PFSK-1 (cell line): ENCODE results near the gene ERI3.

Experiments
- FOXP2 ChIP-seq: optimal IDR thresholded peaks from 2 replicates; pipeline ENCODE3; 2011; ENCODE audit warnings: borderline replicate concordance, control low read depth, inconsistent platforms; ENCODE audit not compliant: insufficient read depth; ENCODE audit errors: extremely low read length, extremely low read depth
- POLR2AphosphoS5 ChIP-seq: IDR thresholded peaks from 2 replicates; pipeline ENCODE4 v1.6.1; 2012; ENCODE audit warnings: low read depth, mild to moderate bottlenecking, control low read depth, low read length, moderate library complexity
- REST ChIP-seq, 2 experiments: IDR thresholded peaks; 2 replicates each; pipeline versions ENCODE4 v1.6.1 to v1.8.0; 2011 to 2012; ENCODE audit warnings: low read depth in 2 of 2, low read length in 2 of 2, control low read depth in 1 of 2, inconsistent platforms in 1 of 2, mild to moderate bottlenecking in 1 of 2, moderate library complexity in 1 of 2; ENCODE audit not compliant: insufficient read depth in 1 of 2
- SIN3A ChIP-seq: IDR thresholded peaks from 2 replicates; pipeline ENCODE4 v1.6.1; 2012; ENCODE audit warnings: mild to moderate bottlenecking, low read length, moderate library complexity, borderline replicate concordance; ENCODE audit not compliant: insufficient read depth
- TAF1 ChIP-seq: IDR thresholded peaks from 2 replicates; pipeline ENCODE4 v1.6.1; 2012; ENCODE audit warnings: low read length, control low read depth, borderline replicate concordance; ENCODE audit not compliant: insufficient read depth

The ERI3 gene

GRCh38 chr1:44237721-44238457 is 117.2 kb downstream of the ERI3 start:
- TF ChIP-seq TAF1 (no peak), SIN3A (no peak), REST (IDR thresholded peaks at IDR 0.05; ENCODE audit: insufficient read depth in 1 of 2, low read depth in 2 of 2, low read length in 2 of 2) (no peak), FOXP2 (no peak), POLR2AphosphoS5 (no peak)

- no peak for TF ChIP-seq SIN3A
- no peak for TF ChIP-seq TAF1
- TF ChIP-seq POLR2AphosphoS5: no peak
- no peak for TF ChIP-seq FOXP2
- no peak for TF ChIP-seq REST (IDR thresholded peaks at IDR 0.05; ENCODE audit: insufficient read depth in 1 of 2, low read depth in 2 of 2, low read length in 2 of 2)
Measured at GRCh38 chr1:44236490-44237272, 118.4 kb downstream of the ERI3 start.

GRCh38 chr1:44235808-44236207 is 119.2 kb downstream of the ERI3 start:
- no peak for TF ChIP-seq TAF1
- TF ChIP-seq REST (IDR thresholded peaks at IDR 0.05; ENCODE audit: insufficient read depth in 1 of 2, low read depth in 2 of 2, low read length in 2 of 2): no peak
- no peak for TF ChIP-seq SIN3A
- no peak for TF ChIP-seq POLR2AphosphoS5
- no peak for TF ChIP-seq FOXP2

- TF ChIP-seq FOXP2 (no peak), SIN3A (no peak), POLR2AphosphoS5 (no peak), REST (IDR thresholded peaks at IDR 0.05; ENCODE audit: insufficient read depth in 1 of 2, low read depth in 2 of 2, low read length in 2 of 2) (no peak), TAF1 (no peak)
Measured at GRCh38 chr1:44233593-44233992, 121.5 kb downstream of the ERI3 start.
